Osteoblast (primary cell): ENCODE data around the gene AOC2. TPM values are rescaled to one million over a fixed set of nuclear protein-coding genes. Genes with fewer than 3 reads are reported as not detected.

Experiments
- DNase-seq: peaks from one replicate; pipeline ENCODE4 v3.0.0; 2011; ENCODE audit warnings: low spot score, mixed read lengths; ENCODE audit not compliant: insufficient read length; ENCODE audit errors: missing footprints
- H2AFZ ChIP-seq: 2 replicates; pipeline ENCODE4 v1.6.0; 2011; ENCODE audit warnings: mild to moderate bottlenecking, low read length
- H3K27ac ChIP-seq: 2 replicates; pipeline ENCODE4 v1.5.1; 2011; ENCODE audit warnings: mild to moderate bottlenecking, low read depth, low read length, moderate library complexity
- H3K27me3 ChIP-seq: 2 replicates; pipeline ENCODE4 v1.6.0; 2012; ENCODE audit warnings: mild to moderate bottlenecking, control low read depth, inconsistent platforms, low read length, moderate library complexity; ENCODE audit not compliant: insufficient read depth
- H3K36me3 ChIP-seq: 2 replicates; pipeline ENCODE4 v1.5.1; 2011; ENCODE audit warnings: mild to moderate bottlenecking, low read length, control low read depth, moderate library complexity; ENCODE audit not compliant: insufficient read depth
- H3K4me1 ChIP-seq: 2 replicates; pipeline ENCODE4 v1.5.1; 2011; ENCODE audit warnings: mild to moderate bottlenecking, low read length, control low read depth, moderate library complexity; ENCODE audit not compliant: insufficient read depth
- H3K4me2 ChIP-seq: 2 replicates; pipeline ENCODE4 v1.6.0; 2011; ENCODE audit warnings: mild to moderate bottlenecking, low read length; ENCODE audit not compliant: insufficient read depth
- H3K4me3 ChIP-seq: fragments of 200-600 bp; sonication (generic); 3 replicates; pipeline ENCODE4 v1.5.1; 2012; ENCODE audit warnings: mild to moderate bottlenecking, low read length, inconsistent platforms; ENCODE audit not compliant: insufficient read depth
- H3K79me2 ChIP-seq: 2 replicates; pipeline ENCODE4 v1.6.0; 2012; ENCODE audit warnings: mild to moderate bottlenecking, low read length, control low read depth, inconsistent platforms; ENCODE audit not compliant: insufficient read depth
- H3K9me3 ChIP-seq: 2 replicates; pipeline ENCODE4 v1.5.1; 2011; ENCODE audit warnings: low read depth, low read length, control low read depth
- H4K20me1 ChIP-seq: 2 replicates; pipeline ENCODE4 v1.6.0; 2012; ENCODE audit warnings: mild to moderate bottlenecking, low read length, control low read depth; ENCODE audit not compliant: insufficient read depth
- CTCF ChIP-seq: IDR thresholded peaks from 2 replicates; pipeline ENCODE4 v1.5.1; 2011; ENCODE audit warnings: mild to moderate bottlenecking, low read depth, low read length, moderate library complexity; ENCODE audit errors: extremely low read depth
- total RNA-seq: library from RNA; depleted of rRNA; stranded (reverse); fragments of >200 nt; gene quantifications from 2 replicates; pipeline ENCODE4 v1.2.3, GENCODE V29; 2012

The AOC2 gene
- total RNA-seq, 1 donor = 0.72 TPM

- Histone ChIP-seq H3K79me2 (no peaks in the 10 kb centered on the region), H4K20me1 (peaks cover 1% of the 10 kb centered on the region), H2AFZ (no peak overlapping the region), H3K27me3 (peaks cover 21% of the 10 kb centered on the region), H3K4me1 (no peaks in the 10 kb centered on the region), H3K36me3 (no peaks in the 10 kb centered on the region), H3K27ac (no peak overlapping the region), H3K4me3 (no peak overlapping the region), H3K4me2 (no peak overlapping the region), H3K9me3 (no peaks in the 10 kb centered on the region)
- no peak for DNase-seq
- no peak for TF ChIP-seq CTCF
Measured at GRCh38 chr17:42852351-42852750, 8.0 kb downstream of the AOC2 start.

- Histone ChIP-seq H3K79me2 (no peaks in the 10 kb centered on the region), H3K27ac (no peak overlapping the region), H4K20me1 (no peaks in the 10 kb centered on the region), H3K27me3 (peaks cover 21% of the 10 kb centered on the region), H3K4me1 (no peaks in the 10 kb centered on the region), H3K9me3 (no peaks in the 10 kb centered on the region), H2AFZ (no peak overlapping the region), H3K4me2 (no peak overlapping the region), H3K4me3 (no peak overlapping the region), H3K36me3 (no peaks in the 10 kb centered on the region)
- no peak for TF ChIP-seq CTCF
- no peak for DNase-seq
Measured at GRCh38 chr17:42853004-42853403, 8.6 kb downstream of the AOC2 start.

- H3K36me3 ChIP-seq = no peaks in the 10 kb centered on the region
- H2AFZ ChIP-seq = no peak overlapping the region
- H3K4me3 ChIP-seq = no peak overlapping the region
Measured at GRCh38 chr17:42853597-42853967, 9.2 kb downstream of the AOC2 start.

More at GRCh38 chr17:42853597-42853967, 9.2 kb downstream of the AOC2 start:
- Histone ChIP-seq H4K20me1 (no peaks in the 10 kb centered on the region), H3K27ac (no peak overlapping the region), H3K4me2 (no peak overlapping the region), H3K4me1 (no peaks in the 10 kb centered on the region), H3K27me3 (peaks cover 20% of the 10 kb centered on the region), H3K79me2 (no peaks in the 10 kb centered on the region), H3K9me3 (no peaks in the 10 kb centered on the region)
- DNase-seq = no peak
- TF ChIP-seq CTCF = no peak
